ENCODE data around the gene PLCH1.
"Not testable (repeated sequence)": the region's sequence is repeated elsewhere in the genome, so short reads cannot be mapped to it uniquely, and the experiment has no call there.

DNA sequence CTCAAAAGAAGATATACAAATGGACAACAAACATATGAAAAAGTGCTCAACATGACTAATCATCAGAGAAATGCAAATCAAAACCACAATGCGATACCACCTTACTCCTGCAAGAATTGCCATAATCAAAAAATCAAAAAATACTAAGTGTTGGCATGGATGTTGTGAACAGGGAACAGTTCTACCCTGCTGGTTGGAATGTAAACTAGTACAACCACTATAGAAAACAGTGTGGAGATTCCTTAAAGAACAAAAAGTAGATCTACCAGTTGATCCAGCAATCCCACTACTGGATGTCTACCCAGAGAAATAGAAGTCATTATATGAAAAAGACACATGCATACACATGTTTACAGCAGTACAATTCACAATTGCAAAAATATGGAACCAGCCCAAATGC, 129.7 kb downstream of the PLCH1 start:
- TF ChIP-seq EZH2 (IDR thresholded peaks at IDR 0.05; ENCODE audit: low read depth, unreplicated experiment); CTCF (conservative IDR thresholded peaks at IDR 0.05; ENCODE audit: low read depth in 2 of 2); CREB1 (CRISPR knock-in tag; IDR thresholded peaks at IDR 0.05; ENCODE audit: low read depth); EZH2phosphoT487 (IDR thresholded peaks at IDR 0.05; ENCODE audit: unreplicated experiment); POLR2AphosphoS5 (IDR thresholded peaks at IDR 0.05; ENCODE audit: low read depth); ETS1 (IDR thresholded peaks at IDR 0.05); NANOG (IDR thresholded peaks at IDR 0.05; ENCODE audit: borderline replicate concordance); JUNB (IDR thresholded peaks at IDR 0.05; ENCODE audit: unreplicated experiment); STAT1 (IDR thresholded peaks at IDR 0.05; ENCODE audit: unreplicated experiment); ZNF114 (CRISPR knock-in tag; IDR thresholded peaks at IDR 0.05); ZNF331 (CRISPR knock-in tag; IDR thresholded peaks at IDR 0.05; ENCODE audit: low read depth): not testable (repeated sequence)
- TF ChIP-seq, protein P1, sequence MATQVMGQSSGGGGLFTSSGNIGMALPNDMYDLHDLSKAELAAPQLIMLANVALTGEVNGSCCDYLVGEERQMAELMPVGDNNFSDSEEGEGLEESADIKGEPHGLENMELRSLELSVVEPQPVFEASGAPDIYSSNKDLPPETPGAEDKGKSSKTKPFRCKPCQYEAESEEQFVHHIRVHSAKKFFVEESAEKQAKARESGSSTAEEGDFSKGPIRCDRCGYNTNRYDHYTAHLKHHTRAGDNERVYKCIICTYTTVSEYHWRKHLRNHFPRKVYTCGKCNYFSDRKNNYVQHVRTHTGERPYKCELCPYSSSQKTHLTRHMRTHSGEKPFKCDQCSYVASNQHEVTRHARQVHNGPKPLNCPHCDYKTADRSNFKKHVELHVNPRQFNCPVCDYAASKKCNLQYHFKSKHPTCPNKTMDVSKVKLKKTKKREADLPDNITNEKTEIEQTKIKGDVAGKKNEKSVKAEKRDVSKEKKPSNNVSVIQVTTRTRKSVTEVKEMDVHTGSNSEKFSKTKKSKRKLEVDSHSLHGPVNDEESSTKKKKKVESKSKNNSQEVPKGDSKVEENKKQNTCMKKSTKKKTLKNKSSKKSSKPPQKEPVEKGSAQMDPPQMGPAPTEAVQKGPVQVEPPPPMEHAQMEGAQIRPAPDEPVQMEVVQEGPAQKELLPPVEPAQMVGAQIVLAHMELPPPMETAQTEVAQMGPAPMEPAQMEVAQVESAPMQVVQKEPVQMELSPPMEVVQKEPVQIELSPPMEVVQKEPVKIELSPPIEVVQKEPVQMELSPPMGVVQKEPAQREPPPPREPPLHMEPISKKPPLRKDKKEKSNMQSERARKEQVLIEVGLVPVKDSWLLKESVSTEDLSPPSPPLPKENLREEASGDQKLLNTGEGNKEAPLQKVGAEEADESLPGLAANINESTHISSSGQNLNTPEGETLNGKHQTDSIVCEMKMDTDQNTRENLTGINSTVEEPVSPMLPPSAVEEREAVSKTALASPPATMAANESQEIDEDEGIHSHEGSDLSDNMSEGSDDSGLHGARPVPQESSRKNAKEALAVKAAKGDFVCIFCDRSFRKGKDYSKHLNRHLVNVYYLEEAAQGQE (IDR thresholded peaks at IDR 0.05; ENCODE audit: unreplicated experiment), result not testable (repeated sequence)
